ENCODE data around the gene FNBP1.

Gene FNBP1

GRCh38 chr9:129910628-129911567, 132.1 kb downstream of the FNBP1 start:
- Histone ChIP-seq H2BK120ac (ENCODE audit: low read depth, low read length) (no peak overlapping the region), H3K4me3 (ENCODE audit: low read length in 2 of 2) (no peak overlapping the region), H2BK5ac (ENCODE audit: low read length) (no peak overlapping the region), H2BK12ac (ENCODE audit: low read length) (no peak overlapping the region), H3K4me2 (ENCODE audit: insufficient read depth, low read length, poor library complexity, severe bottlenecking) (no peak overlapping the region), H3K27ac (replicated peaks; ENCODE audit: low read length) (no peak overlapping the region), H2AK5ac (ENCODE audit: low read depth, low read length) (no peak overlapping the region), H3K23ac (ENCODE audit: low read depth, low read length, poor library complexity) (no peak overlapping the region), H3K4me1 (ENCODE audit: control insufficient read depth in 2 of 2, insufficient read depth in 1 of 2, low read depth in 1 of 2, low read length in 2 of 2) (no peaks in the 10 kb centered on the region), H2AFZ (ENCODE audit: low read length) (no peak overlapping the region), H4K91ac (ENCODE audit: low read depth, low read length, poor library complexity) (no peak overlapping the region), H3K14ac (ENCODE audit: low read length) (no peak overlapping the region), H3K4ac (ENCODE audit: low read length) (no peak overlapping the region), H3K36me3 (replicated peaks in 1 of 2; ENCODE audit: control insufficient read depth in 2 of 2, insufficient read depth in 2 of 2, low read length in 2 of 2) (peaks cover 0 to 27% of the 10 kb centered on the region in 2 donors), H3K9ac (ENCODE audit: low read depth, low read length, poor library complexity) (no peak overlapping the region), H3K27me3 (ENCODE audit: control insufficient read depth in 3 of 3, insufficient read depth in 3 of 3, low read depth in 1 of 3, low read length in 3 of 3) (no peaks in the 10 kb centered on the region), H2BK15ac (ENCODE audit: low read length) (no peak overlapping the region), H4K8ac (ENCODE audit: low read depth, low read length) (no peak overlapping the region), H3K18ac (ENCODE audit: low read length) (no peak overlapping the region), H3K79me1 (ENCODE audit: low read depth, low read length) (no peaks in the 10 kb centered on the region), H3K9me3 (replicated peaks in 1 of 2; ENCODE audit: control insufficient read depth in 2 of 2, insufficient read depth in 1 of 2, low read depth in 1 of 2, low read length in 2 of 2) (no peaks in the 10 kb centered on the region)
- WGBS, 2 donors (ENCODE audit: extremely low coverage in 2 of 2, insufficient read length in 2 of 2, insufficient replicate concordance in 1 of 2), result no CpG with 5 or more reads among the region's 15 CpGs
- no peak for DNase-seq (ENCODE audit: low spot score)

- Histone ChIP-seq H3K9me3 (replicated peaks in 1 of 2; ENCODE audit: control insufficient read depth in 2 of 2, insufficient read depth in 1 of 2, low read depth in 1 of 2, low read length in 2 of 2) (no peaks in the 10 kb centered on the region), H2BK15ac (ENCODE audit: low read length) (no peak overlapping the region), H2BK5ac (ENCODE audit: low read length) (no peak overlapping the region), H3K4me3 (ENCODE audit: low read length in 2 of 2) (no peak overlapping the region), H2BK12ac (ENCODE audit: low read length) (no peak overlapping the region), H2AK5ac (ENCODE audit: low read depth, low read length) (no peak overlapping the region), H3K4ac (ENCODE audit: low read length) (no peak overlapping the region), H3K4me1 (ENCODE audit: control insufficient read depth in 2 of 2, insufficient read depth in 1 of 2, low read depth in 1 of 2, low read length in 2 of 2) (no peaks in the 10 kb centered on the region), H3K79me1 (ENCODE audit: low read depth, low read length) (no peaks in the 10 kb centered on the region), H4K91ac (ENCODE audit: low read depth, low read length, poor library complexity) (no peak overlapping the region), H2BK120ac (ENCODE audit: low read depth, low read length) (no peak overlapping the region), H3K9ac (ENCODE audit: low read depth, low read length, poor library complexity) (no peak overlapping the region), H3K18ac (ENCODE audit: low read length) (no peak overlapping the region), H3K14ac (ENCODE audit: low read length) (no peak overlapping the region), H3K4me2 (ENCODE audit: insufficient read depth, low read length, poor library complexity, severe bottlenecking) (no peak overlapping the region), H3K23ac (ENCODE audit: low read depth, low read length, poor library complexity) (no peak overlapping the region), H3K36me3 (replicated peaks in 1 of 2; ENCODE audit: control insufficient read depth in 2 of 2, insufficient read depth in 2 of 2, low read length in 2 of 2) (peaks cover 0 to 34% of the 10 kb centered on the region in 2 donors), H3K27me3 (ENCODE audit: control insufficient read depth in 3 of 3, insufficient read depth in 3 of 3, low read depth in 1 of 3, low read length in 3 of 3) (no peaks in the 10 kb centered on the region), H4K8ac (ENCODE audit: low read depth, low read length) (no peak overlapping the region), H2AFZ (ENCODE audit: low read length) (no peak overlapping the region), H3K27ac (replicated peaks; ENCODE audit: low read length) (no peak overlapping the region)
- no peak for DNase-seq (ENCODE audit: low spot score)
- WGBS, 2 donors (ENCODE audit: extremely low coverage in 2 of 2, insufficient read length in 2 of 2, insufficient replicate concordance in 1 of 2), result no CpG with 5 or more reads among the region's 9 CpGs
These were observed 133.1 kb downstream of the FNBP1 start for GRCh38 chr9:129909851-129910250.

GRCh38 chr9:129908906-129909305, 134.1 kb downstream of the FNBP1 start:
- no peak for DNase-seq (ENCODE audit: low spot score)
- WGBS, 2 donors (ENCODE audit: extremely low coverage in 2 of 2, insufficient read length in 2 of 2, insufficient replicate concordance in 1 of 2), result no CpG with 5 or more reads among the region's 4 CpGs

GRCh38 chr9:129907201-129907600, 135.8 kb downstream of the FNBP1 start:
- H4K8ac ChIP-seq (ENCODE audit: low read depth, low read length), result no peak overlapping the region
- H3K79me1 ChIP-seq (ENCODE audit: low read depth, low read length), result no peaks in the 10 kb centered on the region
- no peak overlapping the region for H3K14ac ChIP-seq (ENCODE audit: low read length)
- no peak for DNase-seq (ENCODE audit: low spot score)
- H3K4ac ChIP-seq (ENCODE audit: low read length), result no peak overlapping the region
- no CpG with 5 or more reads among the region's 4 CpGs for WGBS, 2 donors (ENCODE audit: extremely low coverage in 2 of 2, insufficient read length in 2 of 2, insufficient replicate concordance in 1 of 2)
- H3K9ac ChIP-seq (ENCODE audit: low read depth, low read length, poor library complexity), result no peak overlapping the region
- no peak overlapping the region for H2BK5ac ChIP-seq (ENCODE audit: low read length)
- H2BK15ac ChIP-seq (ENCODE audit: low read length), result no peak overlapping the region
- H3K4me2 ChIP-seq (ENCODE audit: insufficient read depth, low read length, poor library complexity, severe bottlenecking), result no peak overlapping the region
- H3K36me3 ChIP-seq (replicated peaks in 1 of 2; ENCODE audit: control insufficient read depth in 2 of 2, insufficient read depth in 2 of 2, low read length in 2 of 2), result peaks cover 2 to 54% of the 10 kb centered on the region in 2 donors
- H3K4me1 ChIP-seq (ENCODE audit: control insufficient read depth in 2 of 2, insufficient read depth in 1 of 2, low read depth in 1 of 2, low read length in 2 of 2), result no peaks in the 10 kb centered on the region
- no peak overlapping the region for H2BK12ac ChIP-seq (ENCODE audit: low read length)
- no peak overlapping the region for H4K91ac ChIP-seq (ENCODE audit: low read depth, low read length, poor library complexity)
- no peak overlapping the region for H3K27ac ChIP-seq (replicated peaks; ENCODE audit: low read length)
- no peaks in the 10 kb centered on the region for H3K9me3 ChIP-seq (replicated peaks in 1 of 2; ENCODE audit: control insufficient read depth in 2 of 2, insufficient read depth in 1 of 2, low read depth in 1 of 2, low read length in 2 of 2)
- H2AK5ac ChIP-seq (ENCODE audit: low read depth, low read length), result no peak overlapping the region
- no peaks in the 10 kb centered on the region for H3K27me3 ChIP-seq (ENCODE audit: control insufficient read depth in 3 of 3, insufficient read depth in 3 of 3, low read depth in 1 of 3, low read length in 3 of 3)
- no peak overlapping the region for H3K23ac ChIP-seq (ENCODE audit: low read depth, low read length, poor library complexity)
- H2BK120ac ChIP-seq (ENCODE audit: low read depth, low read length), result no peak overlapping the region
- H3K18ac ChIP-seq (ENCODE audit: low read length), result no peak overlapping the region
- no peak overlapping the region for H2AFZ ChIP-seq (ENCODE audit: low read length)
- no peak overlapping the region for H3K4me3 ChIP-seq (ENCODE audit: low read length in 2 of 2)

More at GRCh38 chr9:129908906-129909305, 134.1 kb downstream of the FNBP1 start:
- H3K4me1 ChIP-seq (ENCODE audit: control insufficient read depth in 2 of 2, insufficient read depth in 1 of 2, low read depth in 1 of 2, low read length in 2 of 2), result no peaks in the 10 kb centered on the region
- no peak overlapping the region for H3K4me2 ChIP-seq (ENCODE audit: insufficient read depth, low read length, poor library complexity, severe bottlenecking)
- no peak overlapping the region for H2BK12ac ChIP-seq (ENCODE audit: low read length)
- no peak overlapping the region for H3K14ac ChIP-seq (ENCODE audit: low read length)
- H2BK120ac ChIP-seq (ENCODE audit: low read depth, low read length), result no peak overlapping the region
- H3K23ac ChIP-seq (ENCODE audit: low read depth, low read length, poor library complexity), result no peak overlapping the region
- H2BK15ac ChIP-seq (ENCODE audit: low read length), result no peak overlapping the region
- no peak overlapping the region for H3K9ac ChIP-seq (ENCODE audit: low read depth, low read length, poor library complexity)
- no peak overlapping the region for H2AK5ac ChIP-seq (ENCODE audit: low read depth, low read length)
- no peak overlapping the region for H3K4me3 ChIP-seq (ENCODE audit: low read length in 2 of 2)
- no peak overlapping the region for H3K18ac ChIP-seq (ENCODE audit: low read length)
- H3K27me3 ChIP-seq (ENCODE audit: control insufficient read depth in 3 of 3, insufficient read depth in 3 of 3, low read depth in 1 of 3, low read length in 3 of 3), result no peaks in the 10 kb centered on the region
- H2BK5ac ChIP-seq (ENCODE audit: low read length), result no peak overlapping the region
- no peak overlapping the region for H2AFZ ChIP-seq (ENCODE audit: low read length)
- H3K27ac ChIP-seq (replicated peaks; ENCODE audit: low read length), result no peak overlapping the region
- peaks cover 0 to 42% of the 10 kb centered on the region in 2 donors for H3K36me3 ChIP-seq (replicated peaks in 1 of 2; ENCODE audit: control insufficient read depth in 2 of 2, insufficient read depth in 2 of 2, low read length in 2 of 2)
- no peak overlapping the region for H4K91ac ChIP-seq (ENCODE audit: low read depth, low read length, poor library complexity)
- no peaks in the 10 kb centered on the region for H3K79me1 ChIP-seq (ENCODE audit: low read depth, low read length)
- H3K4ac ChIP-seq (ENCODE audit: low read length), result no peak overlapping the region
- no peaks in the 10 kb centered on the region for H3K9me3 ChIP-seq (replicated peaks in 1 of 2; ENCODE audit: control insufficient read depth in 2 of 2, insufficient read depth in 1 of 2, low read depth in 1 of 2, low read length in 2 of 2)
- H4K8ac ChIP-seq (ENCODE audit: low read depth, low read length), result no peak overlapping the region
